Left forelimb (tissue), 1 donor: ENCODE results near the gene PRR23E.

Experiments used
- DNase-seq: peaks from one replicate; pipeline ENCODE4 v3.0.0-alpha.2; 2018; ENCODE audit warnings: low spot score

PRR23E gene

DNA sequence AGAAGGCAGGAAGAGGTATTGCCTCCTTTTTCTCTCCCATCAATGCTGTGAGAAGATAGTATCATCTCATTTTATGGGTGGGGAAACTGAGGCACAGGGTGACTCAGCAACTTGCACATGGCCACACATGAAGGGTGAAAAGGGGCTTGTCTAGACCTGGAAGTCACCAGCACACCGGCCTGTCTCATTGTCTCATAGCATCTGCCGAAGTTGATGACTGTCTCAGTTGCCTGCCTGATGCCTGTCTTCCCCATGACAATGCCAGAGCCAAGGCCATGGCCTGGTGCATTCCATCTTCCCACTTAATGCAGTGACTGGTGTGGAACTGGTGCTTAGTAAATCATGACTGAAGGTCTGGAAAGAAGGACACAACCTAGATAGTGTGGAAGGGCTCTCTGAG, 27.9 kb upstream of the PRR23E start:
- DNase-seq = peak; percentile 34

DNA sequence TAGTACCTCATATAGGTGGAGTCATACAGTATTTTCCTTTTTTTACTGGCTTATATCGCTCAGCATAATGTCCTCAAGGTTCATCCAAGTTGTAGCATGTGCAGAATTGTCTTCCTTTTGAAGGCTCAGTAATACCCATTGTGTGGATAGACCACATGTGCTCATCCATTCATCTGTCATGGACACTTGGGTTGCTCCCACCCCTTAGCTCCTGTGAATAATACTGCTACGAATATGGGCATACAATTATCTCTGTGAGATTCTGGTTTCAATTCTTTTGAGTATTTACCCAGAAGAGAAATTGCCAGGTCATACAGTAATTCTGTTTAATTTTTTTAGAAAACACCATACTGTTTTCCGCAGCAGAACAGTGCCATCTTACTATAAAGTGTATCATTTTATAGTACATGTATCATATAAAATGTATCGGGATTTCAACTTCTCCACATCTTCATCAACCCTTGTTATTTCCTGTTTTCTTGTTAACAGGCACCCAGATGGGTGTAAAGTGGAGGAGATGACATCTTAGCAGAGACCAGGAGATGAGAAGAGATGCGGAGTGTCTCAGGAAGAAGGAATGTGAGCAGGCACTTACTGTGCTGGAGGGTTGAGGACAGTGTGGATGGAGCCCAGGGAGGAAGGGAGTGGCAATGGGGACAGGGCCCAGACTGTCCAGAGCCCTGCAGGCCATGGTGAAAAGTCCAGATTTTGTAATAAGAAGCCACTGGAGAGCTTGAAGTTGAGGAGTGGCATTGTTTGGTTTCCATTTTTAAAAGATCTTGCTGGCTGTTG, 27.0 kb upstream of the PRR23E start:
- peak; percentile 15 for DNase-seq

DNA sequence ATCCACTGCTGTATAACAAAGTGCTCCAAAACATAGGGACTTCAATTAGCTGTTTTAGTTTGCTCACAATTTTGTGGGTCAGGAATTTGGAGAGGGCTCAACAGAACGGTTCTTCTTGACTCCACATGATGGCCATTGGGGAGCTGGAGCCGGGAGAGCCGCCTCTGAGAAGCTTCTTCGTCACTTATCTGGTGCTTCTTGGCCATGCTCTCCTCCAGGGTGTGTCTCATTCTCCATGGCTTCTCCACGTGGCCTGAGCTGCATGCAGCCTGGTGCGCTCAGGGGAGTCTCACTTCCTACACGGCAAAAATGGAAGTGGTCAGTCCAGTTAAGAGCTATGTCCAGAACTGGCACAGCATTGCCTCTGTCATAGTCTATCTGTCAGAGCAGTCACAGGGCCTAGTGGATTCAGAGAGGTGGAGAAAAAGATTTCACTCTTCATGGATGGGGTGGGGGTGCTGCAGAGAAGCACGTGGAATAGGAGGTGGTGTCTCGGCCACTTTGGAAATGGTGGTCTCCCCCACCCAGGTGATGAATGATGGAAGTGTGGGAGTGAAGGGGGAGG, 26.3 kb upstream of the PRR23E start:
- DNase-seq = peak; percentile 58

DNA sequence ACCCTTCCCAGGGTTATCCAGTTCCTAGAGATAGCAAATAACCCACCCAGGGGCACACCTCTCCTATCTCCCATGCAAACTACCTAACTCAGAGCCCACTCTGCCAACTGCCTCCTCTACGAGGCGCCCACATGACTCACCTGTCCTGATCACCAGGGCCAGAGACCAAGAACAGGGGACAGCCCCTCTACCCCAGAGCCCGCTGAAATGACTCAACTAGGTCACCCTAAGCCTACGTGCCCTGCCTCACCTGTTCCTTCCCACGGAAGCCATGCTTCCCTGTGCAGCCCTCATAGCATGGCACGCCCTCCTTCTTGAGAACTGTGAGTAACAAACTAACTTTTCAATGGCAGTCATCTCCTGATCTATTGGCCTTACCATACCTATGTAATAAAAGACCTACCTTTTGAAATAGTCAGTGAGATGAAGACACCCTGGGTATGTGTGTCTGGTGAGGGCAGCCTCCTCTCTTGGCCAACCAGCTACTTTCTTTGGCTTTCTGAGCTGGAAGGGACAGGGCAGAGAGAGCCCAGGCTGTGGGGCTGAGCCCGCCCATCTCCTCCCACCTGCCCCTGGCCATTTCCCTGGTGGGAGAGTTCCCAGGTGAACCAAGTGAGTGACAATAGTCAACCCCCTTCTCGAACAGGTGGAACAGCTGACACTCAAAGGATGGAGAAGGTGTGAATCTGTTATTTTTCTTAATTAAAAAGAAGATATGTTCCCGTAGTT, 25.5 kb upstream of the PRR23E start:
- peak; percentile 33 for DNase-seq

DNA sequence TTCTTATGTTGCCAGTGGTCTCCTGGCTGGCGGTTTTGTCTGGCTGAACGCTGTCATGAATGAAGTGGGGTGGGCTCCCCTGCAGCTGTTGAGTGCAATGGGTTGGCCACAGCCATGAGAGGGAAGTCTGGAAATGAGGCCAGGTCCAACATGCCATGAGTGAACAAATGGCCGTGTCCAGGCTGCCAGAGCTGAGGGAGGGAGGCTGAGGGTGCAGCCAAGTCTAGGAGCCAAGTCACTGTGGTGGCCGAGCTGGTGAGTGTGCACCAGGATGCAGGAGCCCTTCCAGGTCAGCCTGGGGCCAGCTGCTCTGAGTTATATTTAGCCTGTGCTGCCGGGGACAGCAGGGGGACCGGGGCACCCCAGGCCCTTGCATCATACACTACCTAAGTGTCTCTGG, 24.7 kb upstream of the PRR23E start:
- peak; percentile 66 for DNase-seq

DNA sequence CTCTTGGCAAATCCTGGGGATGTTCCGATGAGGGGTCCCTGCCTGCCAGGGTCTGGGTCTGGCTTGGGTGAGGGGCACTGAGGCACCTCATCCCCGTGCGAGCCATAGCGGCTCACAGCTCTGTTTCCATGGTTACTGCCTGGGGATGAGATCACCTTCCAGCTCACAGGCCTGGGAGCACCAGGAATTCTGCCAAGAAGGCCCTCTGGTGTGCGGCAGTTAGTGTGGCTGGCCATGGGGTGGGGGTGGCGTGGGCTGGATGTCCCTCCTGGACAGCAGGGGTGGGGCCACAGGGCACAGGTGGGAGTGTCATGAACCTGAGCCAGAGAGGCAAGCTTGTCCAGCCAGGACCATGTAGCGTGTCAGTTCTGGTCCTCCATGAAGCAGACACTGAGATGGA, 22.1 kb upstream of the PRR23E start:
- DNase-seq = peak; percentile 58

DNA sequence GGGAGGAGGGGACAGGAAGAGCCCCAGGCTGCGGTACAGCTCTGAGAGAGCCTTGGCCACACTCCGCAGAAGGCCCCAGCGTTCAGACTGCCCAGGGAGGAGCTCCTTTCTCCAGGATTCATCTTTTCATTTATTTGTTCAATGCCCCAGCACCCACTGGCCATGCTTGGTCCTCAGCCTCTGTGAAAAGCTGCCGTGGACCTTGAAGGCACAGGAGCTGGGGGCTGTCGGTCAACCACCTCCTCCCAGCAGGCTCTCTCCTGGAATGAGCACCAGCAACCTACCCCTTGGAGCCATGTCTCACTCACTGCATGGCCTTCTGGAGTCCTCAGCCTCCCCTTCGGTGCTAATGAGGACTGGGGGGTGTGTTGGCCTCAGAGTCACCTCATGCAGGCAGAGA, 21.6 kb upstream of the PRR23E start:
- DNase-seq = peak; percentile 51

DNA sequence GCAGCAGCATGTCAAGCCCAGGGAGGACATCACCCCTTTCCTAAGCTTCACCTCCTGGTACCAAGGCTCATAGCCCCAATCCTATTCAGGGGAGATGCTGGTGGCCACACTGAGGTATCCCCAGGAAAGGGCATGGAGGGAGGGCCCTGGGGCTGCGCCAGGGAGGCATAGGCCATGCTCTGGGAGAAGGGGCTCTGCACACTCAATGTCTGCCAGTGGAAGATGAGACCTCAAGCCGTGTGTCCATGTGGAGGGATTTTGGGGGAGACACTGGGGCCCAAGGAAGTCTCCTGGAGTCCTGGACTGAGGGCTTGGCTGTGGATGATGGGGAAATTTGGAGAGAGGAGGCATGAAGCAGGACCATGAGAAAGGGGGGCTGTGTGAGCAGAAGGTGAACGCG, 21.2 kb upstream of the PRR23E start:
- no peak for DNase-seq

DNA sequence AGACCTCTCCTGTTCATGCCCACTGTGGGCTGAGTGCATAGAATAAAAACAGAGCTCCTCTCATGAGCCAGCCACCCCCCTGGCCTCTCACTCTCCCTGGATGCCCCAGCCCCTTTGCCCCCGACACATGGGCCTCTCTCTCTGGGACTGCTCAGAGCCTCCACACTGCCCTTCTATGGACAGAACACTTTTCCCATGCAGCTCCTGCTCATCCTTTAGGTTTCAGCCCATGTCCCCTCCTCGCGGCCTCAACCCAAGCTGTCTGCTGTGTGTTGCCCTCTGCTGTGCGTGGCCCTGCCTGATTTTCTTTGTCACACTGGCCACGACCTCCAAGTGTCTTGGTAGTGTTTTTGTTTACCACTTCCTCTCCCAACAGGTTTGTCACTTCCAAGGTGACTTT, 20.7 kb upstream of the PRR23E start:
- DNase-seq = peak; percentile 44

DNA sequence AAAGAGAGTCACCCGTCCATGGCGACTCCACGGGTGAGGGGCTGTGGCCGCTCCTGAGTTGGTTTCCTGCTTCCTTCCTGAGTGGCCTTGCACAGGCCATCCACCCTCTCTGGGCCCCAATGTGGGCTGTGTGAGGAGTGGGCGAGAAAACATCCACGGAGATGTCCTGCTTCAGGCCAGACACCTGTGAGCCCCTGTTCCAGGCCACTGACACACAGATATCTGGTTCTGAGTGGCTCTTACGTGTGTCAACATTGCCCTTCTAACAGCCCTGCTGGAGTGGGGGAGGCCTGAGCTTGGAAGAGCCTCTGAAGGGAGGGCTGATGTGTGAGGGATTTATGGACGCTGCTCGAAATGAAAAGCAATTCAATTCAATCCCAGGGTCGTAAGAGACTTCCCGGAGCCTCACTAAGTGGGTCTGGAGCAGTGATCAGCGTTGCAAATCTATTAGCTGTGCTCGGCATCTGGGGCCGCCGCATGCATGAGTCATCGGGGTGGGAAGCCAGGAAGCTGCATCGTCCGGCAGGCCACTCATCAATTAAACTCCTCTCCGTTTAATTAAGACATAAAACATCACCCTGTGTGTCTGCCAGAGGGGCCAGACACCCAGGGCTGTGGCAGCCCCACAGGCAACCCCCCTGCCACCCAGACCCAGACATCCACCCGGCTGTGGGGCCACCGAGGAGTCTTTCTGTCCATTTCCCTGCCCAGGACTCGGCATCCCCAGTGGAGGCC, 20.0 kb upstream of the PRR23E start:
- DNase-seq = peak; percentile 68

DNA sequence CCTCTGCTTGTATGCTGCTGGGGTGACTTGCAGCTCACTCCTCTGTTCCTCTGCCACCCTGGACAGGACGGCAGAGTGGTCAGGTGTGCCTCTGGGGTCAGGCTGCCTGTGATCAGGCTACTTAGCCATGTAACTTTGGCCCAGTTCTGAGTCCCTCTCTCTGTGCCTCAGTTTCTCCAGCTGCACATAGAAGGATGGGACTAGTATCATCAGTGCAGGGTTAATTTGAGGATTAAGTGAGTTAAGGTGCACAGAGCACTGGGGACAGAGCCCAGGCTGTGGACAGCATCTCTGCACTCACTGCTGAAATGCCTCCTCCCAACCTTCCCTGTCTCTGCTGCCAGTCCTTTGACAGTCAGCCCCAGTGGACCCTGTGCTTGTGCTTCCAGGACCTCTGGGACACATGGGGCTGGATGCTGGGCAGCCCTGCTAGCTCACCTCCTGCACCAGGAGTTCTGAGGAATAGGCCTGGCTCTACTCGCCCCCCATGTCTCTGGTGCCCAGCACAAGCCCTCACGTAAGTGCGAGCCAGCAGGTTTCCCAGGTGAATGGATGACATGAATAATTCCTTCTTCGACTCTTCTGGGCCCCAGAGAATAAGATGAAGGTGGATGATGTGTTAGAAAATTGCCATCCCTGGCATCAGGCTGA, 19.3 kb upstream of the PRR23E start:
- DNase-seq = peak; percentile 36

DNA sequence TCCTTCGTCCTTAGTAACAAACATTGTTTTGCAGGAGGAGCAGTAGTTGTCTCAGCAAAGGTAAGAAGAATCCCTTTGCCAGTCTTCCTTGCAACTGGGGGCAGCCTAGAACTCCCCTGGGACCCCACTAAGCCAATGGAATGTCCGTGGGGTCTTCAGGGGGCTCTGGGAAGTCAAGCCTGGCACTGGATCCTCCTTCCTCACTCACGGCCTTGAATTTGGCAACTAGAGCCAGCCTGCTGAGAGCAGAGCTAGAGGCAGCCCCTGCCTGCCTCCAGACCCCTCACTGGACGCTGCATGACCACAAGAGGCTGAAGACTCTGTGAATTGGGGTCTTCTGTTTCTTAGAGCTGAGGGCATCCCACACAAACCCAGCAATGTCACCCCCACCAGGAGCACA, 18.6 kb upstream of the PRR23E start:
- no peak for DNase-seq

DNA sequence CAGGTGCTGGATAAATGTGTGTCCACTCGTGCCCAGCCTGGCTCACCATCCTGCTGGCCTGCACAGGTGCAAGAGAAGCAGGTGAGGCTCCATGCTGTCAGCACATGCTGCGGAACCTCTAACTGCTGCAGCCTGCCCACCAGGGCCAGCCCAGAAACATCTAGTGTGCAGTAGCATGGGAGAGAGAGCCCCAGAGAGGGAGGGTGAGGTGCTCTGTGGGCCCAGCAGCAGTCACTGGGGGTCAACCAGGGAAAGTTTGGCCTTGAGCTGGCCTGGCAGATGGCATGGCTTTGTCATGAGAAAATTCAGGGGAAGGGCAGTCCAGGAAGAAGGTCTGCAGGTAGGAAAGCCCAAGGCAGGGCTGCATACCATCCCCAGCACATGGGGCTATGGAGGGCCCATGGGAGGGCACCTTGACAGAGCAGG, 18.2 kb upstream of the PRR23E start:
- DNase-seq = peak; percentile 17

DNA sequence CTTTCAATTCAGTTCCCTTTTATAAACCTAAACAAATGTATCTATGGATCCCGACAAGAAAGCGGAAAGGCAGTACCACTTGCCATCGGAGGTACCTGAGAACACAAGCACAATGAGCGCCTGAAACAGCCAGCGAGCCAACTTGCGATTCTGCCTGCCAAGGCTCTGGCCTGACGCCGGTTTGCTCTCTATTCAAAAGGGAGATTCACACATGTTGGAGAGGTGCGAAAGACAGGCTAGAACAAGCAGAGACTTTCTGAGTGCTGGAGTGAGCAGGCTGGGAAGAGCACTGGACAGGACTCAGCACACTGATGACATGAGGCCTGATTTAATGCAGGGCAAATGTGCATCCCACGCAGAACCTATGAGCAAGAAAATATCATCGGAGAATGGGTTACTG, 17.7 kb upstream of the PRR23E start:
- peak; percentile 49 for DNase-seq

DNA sequence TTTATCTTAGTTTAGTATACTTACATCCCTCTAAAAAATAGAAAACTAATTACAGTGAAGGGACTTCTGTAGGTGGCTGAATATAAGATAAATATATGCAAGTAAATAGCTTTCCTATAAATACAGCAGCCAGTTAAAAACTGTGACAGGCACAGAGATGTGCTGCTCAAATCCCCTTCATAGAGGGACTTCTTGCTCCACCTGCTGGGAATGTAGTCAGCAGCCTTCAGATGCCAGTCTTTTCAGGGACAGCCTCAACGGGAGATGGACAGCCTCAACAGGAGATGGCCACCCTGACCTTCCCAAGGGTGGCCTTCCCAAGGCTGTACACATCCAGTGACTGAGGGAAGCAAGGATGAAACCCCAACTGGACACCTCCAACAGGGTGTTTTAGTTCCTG, 15.7 kb upstream of the PRR23E start:
- no peak for DNase-seq

DNA sequence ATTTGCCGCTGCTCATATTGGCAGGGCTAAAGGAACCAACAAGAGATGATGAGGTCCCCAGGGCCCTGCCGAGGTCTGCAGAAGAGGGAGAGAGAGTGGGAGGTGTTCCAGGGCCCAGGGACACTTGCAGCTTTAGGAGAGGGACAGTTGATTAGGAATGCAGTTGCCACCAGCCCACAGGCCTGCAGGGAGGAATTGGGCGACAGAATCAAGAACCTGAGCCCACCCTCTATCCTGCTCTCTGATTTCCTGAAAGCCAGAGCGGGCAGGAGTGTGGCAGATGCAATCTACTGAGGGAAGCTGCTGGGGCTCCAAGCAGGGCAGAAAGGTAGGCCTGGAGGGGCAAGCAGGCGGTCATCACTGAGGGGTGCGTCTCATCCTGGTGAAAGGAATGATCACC, 12.1 kb upstream of the PRR23E start:
- DNase-seq = no peak

DNA sequence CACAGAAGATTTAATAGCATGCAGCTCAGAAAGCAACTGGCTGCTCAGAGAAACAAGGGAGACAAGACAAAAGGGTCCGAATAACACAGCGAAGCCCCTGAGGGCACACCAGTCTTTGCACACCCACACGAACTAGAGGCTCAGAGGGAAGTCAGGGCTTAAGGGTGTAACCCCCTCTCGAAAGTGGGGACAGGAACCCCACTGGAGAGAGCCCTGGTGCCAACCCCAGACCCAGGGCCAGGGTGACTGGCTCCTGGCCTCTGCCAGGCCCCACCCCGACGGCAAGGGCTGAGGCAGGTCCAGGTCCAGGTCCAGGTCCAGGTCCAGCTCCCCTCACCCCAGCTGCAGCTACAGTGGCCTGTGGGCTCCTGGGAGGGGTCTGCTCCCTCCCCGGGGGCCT, 10.5 kb upstream of the PRR23E start:
- DNase-seq = peak; percentile 38

DNA sequence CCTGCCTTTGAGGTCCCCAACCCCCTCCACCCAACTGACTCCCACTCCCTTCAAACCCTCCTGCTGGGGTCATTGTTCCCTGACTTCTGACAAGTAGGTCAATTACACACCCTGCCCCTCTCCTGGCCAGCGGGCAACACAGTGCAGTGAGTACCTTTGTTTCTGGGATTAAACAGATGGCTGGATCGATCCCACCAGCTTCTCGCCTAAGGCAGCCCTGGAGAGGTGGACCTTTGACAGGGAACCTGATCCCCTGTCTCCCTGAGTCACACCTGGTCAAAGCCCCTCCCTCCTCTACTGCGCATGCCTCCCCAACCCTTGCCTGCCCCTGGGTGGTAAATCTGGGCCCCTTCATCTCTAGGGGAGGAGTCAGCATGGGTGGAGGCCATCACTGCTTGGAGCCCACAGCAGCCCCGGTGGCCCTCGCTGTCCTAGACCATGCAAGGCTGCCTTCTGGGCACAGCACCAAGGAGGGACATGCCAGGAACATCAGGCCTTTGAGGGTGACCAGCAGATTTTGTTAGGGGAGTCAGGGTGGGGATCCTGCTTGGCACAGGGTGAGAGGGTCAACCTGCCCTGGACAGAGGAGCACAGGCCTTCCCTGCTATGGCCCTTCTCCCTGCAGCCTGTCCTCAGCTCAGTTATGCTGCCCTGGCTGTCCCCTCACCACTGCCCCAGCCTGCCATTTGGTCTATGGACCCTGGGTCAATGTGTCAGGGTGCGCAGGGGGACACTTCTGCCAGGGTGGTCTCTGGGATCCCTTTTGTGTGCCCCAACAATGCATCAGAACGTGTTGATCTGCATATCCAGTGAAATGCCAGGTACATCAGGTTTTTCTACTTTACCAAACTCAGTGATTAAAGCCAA, 9.8 kb upstream of the PRR23E start:
- peak; percentile 55 for DNase-seq

DNA sequence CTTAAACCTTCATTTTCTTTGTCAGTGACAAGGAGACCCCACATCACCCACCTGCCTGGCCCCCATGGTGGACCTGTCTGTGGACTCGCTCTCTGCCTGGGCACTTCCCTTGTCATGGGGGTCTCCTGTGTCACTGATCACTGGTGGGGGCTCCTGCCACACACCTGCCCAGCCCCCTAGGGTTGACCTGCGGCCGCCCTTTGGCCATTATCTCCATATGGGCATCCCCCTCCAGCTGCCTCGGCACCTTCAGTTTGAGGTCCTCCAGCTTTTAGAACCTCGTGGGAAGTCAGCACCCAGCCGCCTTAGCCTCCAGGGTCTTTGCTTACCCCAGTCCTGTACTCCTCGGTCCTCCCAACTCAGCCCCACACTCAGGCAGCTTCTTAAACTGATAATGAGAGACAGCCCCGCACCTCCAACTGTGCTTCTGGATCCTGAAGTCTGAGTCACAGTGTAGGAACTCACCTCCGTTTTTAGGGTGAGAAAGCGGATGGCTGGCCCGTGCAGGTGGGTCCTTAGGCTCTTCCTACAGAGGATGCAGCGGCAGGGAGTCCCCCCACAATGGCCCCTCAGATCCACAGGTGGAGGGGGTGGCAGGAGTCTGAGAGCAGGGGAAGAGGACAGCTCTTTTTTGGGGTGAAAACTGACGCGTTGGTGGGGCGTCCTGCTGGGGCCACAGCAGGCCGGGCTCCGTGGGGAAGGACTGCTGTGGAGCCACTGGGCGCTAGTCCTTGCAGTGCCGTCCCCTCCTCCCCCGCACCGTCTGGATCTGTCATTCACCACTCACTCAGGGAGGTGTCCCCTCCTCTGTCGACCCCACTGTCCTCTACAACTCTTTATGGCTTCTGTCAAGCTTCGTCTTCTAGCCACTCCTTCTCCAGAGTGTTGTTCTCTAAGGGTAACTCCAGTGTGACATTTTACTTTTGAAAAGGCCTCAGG, 8.7 kb upstream of the PRR23E start:
- peak; percentile 34 for DNase-seq

DNA sequence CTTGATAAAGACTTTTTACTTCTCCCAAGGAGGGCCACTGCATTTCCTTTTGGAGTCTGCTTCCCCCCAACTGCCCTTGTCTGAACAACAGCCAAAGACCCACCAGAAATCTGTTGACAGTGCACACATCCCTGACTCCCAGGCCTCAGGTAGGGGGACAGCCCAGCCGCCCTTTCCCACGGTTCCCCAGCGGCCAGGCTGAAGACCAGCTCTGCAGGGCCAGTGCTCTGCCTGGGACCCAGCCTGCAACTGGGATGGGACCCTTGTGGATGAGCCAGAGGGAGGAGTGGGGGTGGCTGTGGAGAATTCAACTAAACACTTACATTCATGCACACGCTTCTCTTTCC, 8.1 kb upstream of the PRR23E start:
- peak; percentile 57 for DNase-seq
